ENCODE data around the gene BACH2.

Gene BACH2

GRCh38 chr6:89948876-89949275 is 347.8 kb downstream of the BACH2 start:
- H3K4me3 ChIP-seq (ENCODE audit: low read depth, low read length) = no peak overlapping the region
- no peak for TF ChIP-seq CTCF (IDR thresholded peaks at IDR 0.05; ENCODE audit: insufficient read depth, low read depth, low read length, missing control alignments)
- DNase-seq (ENCODE audit: low read depth) = no peak

- peak; percentile 12 for DNase-seq (ENCODE audit: low read depth)
- peak; percentile 22 for TF ChIP-seq CTCF (IDR thresholded peaks at IDR 0.05; ENCODE audit: insufficient read depth, low read depth, low read length, missing control alignments)
Observed at GRCh38 chr6:89944826-89945407, 351.7 kb downstream of the BACH2 start.

GRCh38 chr6:89944181-89944755 is 352.4 kb downstream of the BACH2 start:
- TF ChIP-seq CTCF (IDR thresholded peaks at IDR 0.05; ENCODE audit: insufficient read depth, low read depth, low read length, missing control alignments) = no peak
- DNase-seq (ENCODE audit: low read depth) = no peak
- H3K4me3 ChIP-seq (ENCODE audit: low read depth, low read length) = no peak overlapping the region

More at GRCh38 chr6:89944826-89945407, 351.7 kb downstream of the BACH2 start:
- H3K4me3 ChIP-seq (ENCODE audit: low read depth, low read length) = no peak overlapping the region

GRCh38 chr6:89942601-89943000 is 354.0 kb downstream of the BACH2 start:
- no peak for DNase-seq (ENCODE audit: low read depth)
- no peak overlapping the region for H3K4me3 ChIP-seq (ENCODE audit: low read depth, low read length)
- TF ChIP-seq CTCF (IDR thresholded peaks at IDR 0.05; ENCODE audit: insufficient read depth, low read depth, low read length, missing control alignments) = no peak

- TF ChIP-seq CTCF (IDR thresholded peaks at IDR 0.05; ENCODE audit: insufficient read depth, low read depth, low read length, missing control alignments) = no peak
- no peak overlapping the region for H3K4me3 ChIP-seq (ENCODE audit: low read depth, low read length)
- no peak for DNase-seq (ENCODE audit: low read depth)
Observed at GRCh38 chr6:89941763-89942497, 354.7 kb downstream of the BACH2 start.

- no peak overlapping the region for H3K4me3 ChIP-seq (ENCODE audit: low read depth, low read length)
- DNase-seq (ENCODE audit: low read depth) = no peak
- no peak for TF ChIP-seq CTCF (IDR thresholded peaks at IDR 0.05; ENCODE audit: insufficient read depth, low read depth, low read length, missing control alignments)
Observed at GRCh38 chr6:89941031-89941762, 355.4 kb downstream of the BACH2 start.
